ENCODE data around the gene COL6A3.

Gene COL6A3

DNA sequence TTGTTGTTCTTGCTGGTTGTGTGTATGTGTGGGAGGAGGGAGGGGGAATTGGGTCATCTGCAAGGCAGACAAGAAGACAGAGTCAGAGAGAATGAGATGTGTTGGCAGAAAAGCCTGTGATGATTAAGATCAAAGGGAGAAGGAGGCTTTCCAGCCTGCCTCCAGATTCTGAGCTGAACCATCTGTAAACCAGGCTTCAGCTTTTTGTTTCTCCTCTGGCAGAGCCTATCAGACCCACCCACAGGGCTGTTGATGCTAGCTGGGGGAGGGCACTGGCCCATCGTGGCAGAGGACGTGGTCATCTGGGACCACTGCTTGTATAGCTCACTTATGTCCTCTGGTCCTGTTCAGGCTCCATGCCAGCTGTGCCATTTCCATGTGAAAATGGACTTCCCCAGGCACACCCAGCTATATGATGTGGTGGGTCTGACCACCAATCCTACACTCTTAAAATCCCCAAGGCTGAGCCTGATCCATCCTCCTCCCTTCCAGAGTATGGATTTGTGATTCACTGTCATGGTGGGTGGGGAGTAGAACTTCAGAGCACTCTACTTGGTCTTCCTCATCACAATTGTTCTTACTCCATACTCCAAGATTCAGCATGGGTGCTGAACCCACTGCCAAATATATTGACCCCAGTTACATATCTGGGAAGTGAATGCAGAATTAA, 27.8 kb upstream of the COL6A3 start:
- DNase-seq = no peak

- DNase-seq = no peak
Observed at GRCh38 chr2:237440819-237441281, 26.9 kb upstream of the COL6A3 start.

- DNase-seq = no peak
Observed at GRCh38 chr2:237438080-237438940, 24.3 kb upstream of the COL6A3 start.

- DNase-seq = no peak
Observed at GRCh38 chr2:237437566-237437965, 23.6 kb upstream of the COL6A3 start.

DNA sequence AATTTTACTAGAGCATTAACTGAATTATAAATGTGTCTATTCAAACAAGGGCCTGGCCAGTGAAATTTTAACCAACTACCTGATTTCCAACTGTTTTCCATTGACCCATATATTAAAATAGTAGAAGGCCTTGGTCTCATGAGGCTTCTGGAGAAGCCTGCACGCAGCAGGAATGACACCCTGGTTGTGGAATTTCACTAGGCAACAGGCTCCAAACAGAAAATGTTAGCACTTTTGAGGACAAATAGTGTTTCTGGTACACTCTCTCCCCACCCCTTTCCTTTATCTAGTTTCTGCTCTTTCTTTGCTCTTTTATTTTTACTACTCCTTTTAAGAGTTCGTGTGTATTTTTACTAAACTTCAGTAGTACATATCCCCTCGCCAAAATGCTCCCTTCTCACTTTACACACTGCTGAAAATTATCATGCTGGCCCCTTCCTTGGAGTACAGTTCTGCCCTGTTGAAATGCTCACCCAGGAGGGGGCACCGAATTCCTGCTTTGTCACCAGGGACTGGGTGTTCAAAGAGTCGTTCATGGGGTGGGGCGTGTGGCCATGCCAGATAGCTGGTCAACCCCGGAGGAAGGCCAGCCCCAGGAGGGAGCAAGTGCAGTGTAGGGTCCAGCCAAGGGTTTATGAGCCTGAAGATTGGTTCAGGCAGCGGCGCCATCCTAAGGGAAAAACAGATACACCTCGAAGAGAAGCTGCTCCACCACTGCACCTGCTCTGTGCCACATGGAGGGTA, 22.1 kb upstream of the COL6A3 start:
- DNase-seq = no peak

DNA sequence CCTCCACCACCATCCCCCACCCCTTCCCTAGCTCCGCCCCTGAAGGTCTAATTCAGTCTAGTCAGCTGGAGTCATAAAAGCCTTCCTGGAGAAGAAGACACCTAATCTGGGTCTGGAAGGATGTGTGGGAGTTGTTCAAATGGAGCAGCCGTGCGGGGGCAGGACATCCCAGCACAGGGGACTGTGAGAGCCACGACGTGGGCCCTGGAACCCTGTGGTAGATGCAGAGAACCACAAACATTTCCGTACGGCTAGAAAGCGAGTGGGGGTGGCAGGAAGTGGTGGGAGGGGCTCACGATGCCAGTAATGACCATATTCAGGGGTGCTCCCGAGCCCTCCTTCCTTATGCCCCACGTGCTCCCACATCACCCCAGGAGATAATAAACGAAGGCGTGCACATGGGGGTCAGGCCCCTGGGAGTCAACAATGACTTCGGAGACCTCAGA, 20.9 kb upstream of the COL6A3 start:
- DNase-seq = peak; percentile 51

GRCh38 chr2:237433920-237434676, 20.1 kb upstream of the COL6A3 start:
- DNase-seq = no peak

GRCh38 chr2:237432484-237433092, 18.6 kb upstream of the COL6A3 start:
- DNase-seq = peak; percentile 64

GRCh38 chr2:237431837-237432236, 17.9 kb upstream of the COL6A3 start:
- no peak for DNase-seq

DNA sequence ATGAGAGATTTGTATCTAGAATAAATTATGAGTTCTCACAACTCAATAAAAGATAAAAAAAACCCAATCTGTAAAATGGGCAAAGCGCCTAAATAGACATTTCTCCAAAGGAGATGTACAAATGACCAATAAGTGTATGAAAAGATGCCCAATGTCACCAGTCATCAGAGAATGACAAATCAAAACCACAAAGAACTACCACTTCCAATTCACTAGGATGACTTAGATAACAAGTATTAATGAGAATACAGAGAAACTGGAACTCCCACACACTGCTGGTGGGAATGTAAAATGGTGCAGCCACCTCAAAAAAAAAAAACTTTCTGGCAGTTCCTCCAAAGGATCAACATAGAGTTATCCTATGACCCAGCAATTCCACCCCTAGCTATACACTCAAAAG, 17.4 kb upstream of the COL6A3 start:
- peak; percentile 83 for DNase-seq

DNA sequence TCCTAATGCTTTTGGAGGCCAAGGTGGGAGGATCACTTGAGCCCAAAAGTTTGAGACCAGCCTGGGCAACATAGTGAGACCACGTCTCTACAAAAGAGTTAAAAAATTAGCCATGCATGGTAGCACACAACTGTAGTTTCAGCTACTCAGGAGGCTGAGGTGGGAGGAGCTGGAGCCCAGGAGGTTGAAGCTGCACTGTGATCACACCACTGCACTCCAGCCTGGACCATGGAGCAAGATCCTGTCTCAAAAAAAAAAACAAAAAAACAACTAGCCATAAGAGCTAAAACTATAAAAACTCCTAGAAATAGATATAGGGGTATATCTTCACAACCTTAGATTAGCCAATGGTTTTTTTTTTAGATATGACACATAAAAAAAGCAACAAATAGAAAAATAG, 16.9 kb upstream of the COL6A3 start:
- no peak for DNase-seq

- DNase-seq = no peak
Observed at GRCh38 chr2:237429753-237430152, 15.8 kb upstream of the COL6A3 start.

DNA sequence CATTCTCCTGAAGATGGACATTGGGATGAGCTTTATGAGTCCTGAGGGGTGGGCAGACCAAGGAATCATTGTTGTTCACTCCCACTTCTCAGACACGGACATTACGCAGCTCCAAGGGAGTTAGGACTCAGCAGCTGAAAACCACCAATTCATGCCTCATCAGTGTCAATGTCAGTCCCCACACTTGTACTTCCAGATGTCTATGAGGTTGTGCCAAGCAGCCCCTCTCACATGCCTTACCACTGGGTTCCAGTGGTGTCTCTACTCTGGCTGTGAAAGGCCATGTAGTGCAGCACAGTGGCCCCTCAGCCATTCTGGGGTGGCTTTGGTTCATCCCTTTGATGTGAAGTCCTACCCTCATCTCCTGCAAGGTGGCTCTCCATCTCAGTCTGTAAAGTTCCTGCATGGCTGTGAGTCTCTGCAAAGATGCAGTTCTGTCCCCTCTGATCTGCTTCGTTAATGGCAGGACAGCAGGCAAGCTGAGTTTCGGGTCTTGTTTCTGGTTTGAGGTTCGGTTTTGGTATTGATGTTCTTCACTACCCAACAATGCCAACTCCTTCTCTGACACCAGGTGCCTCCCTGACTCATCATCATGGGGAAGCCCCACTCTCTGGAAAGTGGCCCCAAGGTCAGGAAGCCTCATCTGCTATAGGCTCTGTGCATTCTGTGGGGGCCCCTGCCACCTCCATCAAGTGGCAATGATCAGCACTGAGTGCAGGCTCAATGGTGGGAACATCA, 14.0 kb upstream of the COL6A3 start:
- DNase-seq = no peak

- no peak for DNase-seq
Observed at GRCh38 chr2:237426517-237426916, 12.6 kb upstream of the COL6A3 start.

DNA sequence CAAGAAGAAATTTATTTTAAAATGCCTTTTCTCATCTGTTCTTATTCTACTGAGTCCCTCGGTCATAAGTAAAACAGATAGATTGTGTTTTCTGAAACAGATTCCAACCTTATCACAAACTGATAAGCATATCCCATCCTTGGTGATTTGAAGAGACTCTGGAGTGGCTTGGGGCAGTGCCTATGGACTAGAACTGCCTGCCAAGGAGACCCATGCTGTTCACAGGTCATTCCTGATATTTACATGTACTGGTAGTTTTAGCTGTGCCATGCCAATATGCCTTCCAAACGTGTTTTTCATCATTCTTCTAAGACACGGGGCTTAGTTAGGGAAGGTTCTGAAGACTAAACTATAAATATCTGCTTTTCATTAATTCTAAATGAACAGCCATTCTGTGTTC, 11.4 kb upstream of the COL6A3 start:
- no peak for DNase-seq

DNA sequence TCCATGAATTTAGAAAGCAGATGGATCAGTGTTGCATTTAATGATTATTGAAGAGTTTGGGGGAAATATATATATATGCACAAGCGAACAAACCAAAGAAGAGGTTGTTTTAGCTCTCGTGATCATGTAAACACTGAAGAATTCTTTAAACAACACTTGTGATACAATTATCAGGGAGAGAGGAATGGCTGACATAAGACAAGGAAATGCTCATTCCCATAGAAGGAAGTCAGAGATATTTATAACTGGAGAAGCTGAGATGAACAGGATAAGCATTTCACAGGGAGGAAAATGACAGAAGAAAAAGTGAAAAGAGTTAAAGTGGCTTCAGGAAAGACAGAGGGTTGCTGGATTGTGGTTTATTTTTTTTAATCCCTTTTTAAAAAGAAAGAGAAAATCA, 10.6 kb upstream of the COL6A3 start:
- no peak for DNase-seq

- DNase-seq = no peak
Observed at GRCh38 chr2:237423891-237424290, 9.9 kb upstream of the COL6A3 start.

- no peak for DNase-seq
Observed at GRCh38 chr2:237422309-237422708, 8.3 kb upstream of the COL6A3 start.

- DNase-seq = peak; percentile 62
Observed at GRCh38 chr2:237421542-237422116, 7.7 kb upstream of the COL6A3 start.

- DNase-seq = no peak
Observed at GRCh38 chr2:237418300-237418699, 4.3 kb upstream of the COL6A3 start.
